Mesendoderm (in vitro differentiated cells): ENCODE data around the gene BRI3BP.

Experiments used
- DNase-seq: peaks from one replicate; pipeline ENCODE4 v3.0.0; 2013
- H2AK5ac ChIP-seq: 2 replicates; pipeline ENCODE4 v1.6.1; 2013; ENCODE audit warnings: low read length, inconsistent platforms
- H2BK120ac ChIP-seq: 2 replicates; pipeline ENCODE4 v1.6.1; 2013; ENCODE audit warnings: low read depth, mild to moderate bottlenecking, low read length, moderate library complexity, mixed read lengths
- H2BK15ac ChIP-seq: replicated peaks from 2 replicates; pipeline ENCODE4 v1.6.1; 2013; ENCODE audit warnings: low read depth, mild to moderate bottlenecking, moderate library complexity
- H2BK5ac ChIP-seq: 2 replicates; pipeline ENCODE4 v1.6.1; 2013; ENCODE audit warnings: low read length, inconsistent platforms
- H3K18ac ChIP-seq: 2 replicates; pipeline ENCODE4 v1.6.1; 2013; ENCODE audit warnings: mild to moderate bottlenecking, low read length, mixed read lengths
- H3K23ac ChIP-seq: one replicate; pipeline ENCODE4 v1.6.1; 2013; ENCODE audit warnings: low read length
- H3K27ac ChIP-seq: 2 replicates; pipeline ENCODE4 v1.5.1; 2013; ENCODE audit warnings: low read depth, mild to moderate bottlenecking, inconsistent platforms, low read length, moderate library complexity
- H3K27me3 ChIP-seq: 2 replicates; pipeline ENCODE4 v1.6.1; 2013; ENCODE audit warnings: low read length, control low read depth, mild to moderate bottlenecking, inconsistent platforms; ENCODE audit not compliant: insufficient read depth, poor library complexity
- H3K36me3 ChIP-seq: 2 replicates; pipeline ENCODE4 v1.6.1; 2013; ENCODE audit warnings: low read length, inconsistent platforms; ENCODE audit not compliant: control insufficient read depth, insufficient read depth
- H3K4ac ChIP-seq: one replicate; pipeline ENCODE4 v1.6.1; 2013; ENCODE audit warnings: low read depth, mild to moderate bottlenecking, low read length, moderate library complexity
- H3K4me1 ChIP-seq: 2 replicates; pipeline ENCODE4 v1.6.1; 2013; ENCODE audit warnings: low read depth, low read length, inconsistent platforms; ENCODE audit not compliant: control insufficient read depth
- H3K4me2 ChIP-seq: 2 replicates; pipeline ENCODE4 v1.6.1; 2013; ENCODE audit warnings: low read length
- H3K4me3 ChIP-seq: 2 replicates; pipeline ENCODE4 v1.5.1; 2013; ENCODE audit warnings: mild to moderate bottlenecking, low read length
- H3K56ac ChIP-seq: one replicate; pipeline ENCODE4 v1.6.1; 2013; ENCODE audit warnings: low read length
- H3K79me1 ChIP-seq: 2 replicates; pipeline ENCODE4 v1.6.1; 2013; ENCODE audit warnings: low read length, inconsistent platforms
- H3K79me2 ChIP-seq: 2 replicates; pipeline ENCODE4 v1.6.1; 2013; ENCODE audit warnings: mild to moderate bottlenecking, low read length; ENCODE audit not compliant: control insufficient read depth, insufficient read depth
- H3K9ac ChIP-seq: 2 replicates; pipeline ENCODE4 v1.6.1; 2013; ENCODE audit warnings: low read length, inconsistent platforms
- H4K5ac ChIP-seq: one replicate; pipeline ENCODE4 v1.6.1; 2013; ENCODE audit warnings: low read length
- H4K8ac ChIP-seq: one replicate; pipeline ENCODE4 v1.6.1; 2013; ENCODE audit warnings: low read depth, mild to moderate bottlenecking, control low read depth, low read length, moderate library complexity
- WGBS: extraction: QIAGEN DNeasy Blood & Tissue Kit; methylation state at CpG from one replicate; pipeline ENCODE4 v1.1.7; 2013; ENCODE audit warnings: low lambda C conversion rate, missing lambda C conversion rate; ENCODE audit not compliant: insufficient coverage; ENCODE audit errors: extremely low coverage; 5-methylcytosine and 5-hydroxymethylcytosine counted together

BRI3BP gene

GRCh38 chr12:124968656-124969055 lies 24.8 kb upstream of the BRI3BP start:
- Histone ChIP-seq H2BK15ac (no peak overlapping the region), H3K36me3 (peaks cover 11% of the 10 kb centered on the region), H3K4me2 (no peak overlapping the region), H3K23ac (no peak overlapping the region), H3K4me3 (no peak overlapping the region), H3K4ac (no peak overlapping the region), H3K9ac (no peak overlapping the region), H3K27ac (no peak overlapping the region), H3K4me1 (no peaks in the 10 kb centered on the region), H4K8ac (no peak overlapping the region), H3K27me3 (no peaks in the 10 kb centered on the region), H2AK5ac (no peak overlapping the region), H3K79me2 (no peaks in the 10 kb centered on the region), H3K56ac (no peak overlapping the region), H3K79me1 (no peaks in the 10 kb centered on the region), H4K5ac (no peak overlapping the region), H2BK120ac (no peak overlapping the region), H3K18ac (no peak overlapping the region), H2BK5ac (no peak overlapping the region)
- no CpG with 5 or more reads among the region's 17 CpGs for WGBS
- DNase-seq: no peak

GRCh38 chr12:124970647-124971402 lies 22.6 kb upstream of the BRI3BP start:
- no peak overlapping the region for H3K56ac ChIP-seq
- no peaks in the 10 kb centered on the region for H3K27me3 ChIP-seq
- no peak overlapping the region for H3K23ac ChIP-seq
- no peak overlapping the region for H4K5ac ChIP-seq
- H3K9ac ChIP-seq: no peak overlapping the region
- H3K4me3 ChIP-seq: no peak overlapping the region
- no peak overlapping the region for H3K4me2 ChIP-seq
- no peak overlapping the region for H2AK5ac ChIP-seq
- no peak overlapping the region for H3K27ac ChIP-seq
- H2BK5ac ChIP-seq: no peak overlapping the region
- H3K79me1 ChIP-seq: no peaks in the 10 kb centered on the region
- H2BK120ac ChIP-seq: no peak overlapping the region
- H4K8ac ChIP-seq: no peak overlapping the region
- no peak for DNase-seq
- no CpG with 5 or more reads among the region's 25 CpGs for WGBS
- H3K36me3 ChIP-seq: peaks cover 13% of the 10 kb centered on the region
- no peaks in the 10 kb centered on the region for H3K4me1 ChIP-seq
- no peak overlapping the region for H2BK15ac ChIP-seq
- no peak overlapping the region for H3K4ac ChIP-seq
- H3K79me2 ChIP-seq: no peaks in the 10 kb centered on the region
- no peak overlapping the region for H3K18ac ChIP-seq

- no peak overlapping the region for H3K56ac ChIP-seq
- no CpG with 5 or more reads among the region's 12 CpGs for WGBS
- no peaks in the 10 kb centered on the region for H3K79me1 ChIP-seq
These were observed 21.8 kb upstream of the BRI3BP start for GRCh38 chr12:124971603-124972002.

GRCh38 chr12:124972211-124972610 lies 21.2 kb upstream of the BRI3BP start:
- Histone ChIP-seq H3K56ac (no peak overlapping the region), H4K8ac (no peak overlapping the region), H3K9ac (no peak overlapping the region), H3K4ac (no peak overlapping the region), H4K5ac (no peak overlapping the region), H3K18ac (no peak overlapping the region), H3K4me2 (no peak overlapping the region), H3K23ac (no peak overlapping the region), H3K4me3 (no peak overlapping the region), H3K27me3 (no peaks in the 10 kb centered on the region), H3K79me2 (no peaks in the 10 kb centered on the region), H2BK120ac (no peak overlapping the region), H3K36me3 (peaks cover 14% of the 10 kb centered on the region), H3K79me1 (no peaks in the 10 kb centered on the region), H3K4me1 (no peaks in the 10 kb centered on the region), H3K27ac (no peak overlapping the region), H2BK15ac (no peak overlapping the region), H2AK5ac (no peak overlapping the region), H2BK5ac (no peak overlapping the region)
- no CpG with 5 or more reads among the region's 10 CpGs for WGBS
- DNase-seq: no peak

More at GRCh38 chr12:124971603-124972002, 21.8 kb upstream of the BRI3BP start:
- Histone ChIP-seq H3K18ac (no peak overlapping the region), H3K79me2 (no peaks in the 10 kb centered on the region), H3K23ac (no peak overlapping the region), H3K4me1 (no peaks in the 10 kb centered on the region), H4K5ac (no peak overlapping the region), H3K36me3 (peaks cover 14% of the 10 kb centered on the region), H2BK5ac (no peak overlapping the region), H3K4ac (no peak overlapping the region), H3K27me3 (no peaks in the 10 kb centered on the region), H3K4me2 (no peak overlapping the region), H4K8ac (no peak overlapping the region), H3K27ac (no peak overlapping the region), H3K4me3 (no peak overlapping the region), H2BK120ac (no peak overlapping the region), H3K9ac (no peak overlapping the region), H2BK15ac (no peak overlapping the region), H2AK5ac (no peak overlapping the region)
- DNase-seq: no peak

- no peak for DNase-seq
- H3K27me3 ChIP-seq: no peaks in the 10 kb centered on the region
- no peak overlapping the region for H4K8ac ChIP-seq
- WGBS: no CpG with 5 or more reads among the region's 15 CpGs
- no peak overlapping the region for H3K4ac ChIP-seq
- no peak overlapping the region for H2BK5ac ChIP-seq
- no peak overlapping the region for H4K5ac ChIP-seq
- H3K56ac ChIP-seq: no peak overlapping the region
- H3K4me3 ChIP-seq: no peak overlapping the region
- peaks cover 1% of the 10 kb centered on the region for H3K79me1 ChIP-seq
- H2AK5ac ChIP-seq: no peak overlapping the region
- no peaks in the 10 kb centered on the region for H3K4me1 ChIP-seq
- H2BK120ac ChIP-seq: no peak overlapping the region
- no peak overlapping the region for H3K9ac ChIP-seq
- H3K4me2 ChIP-seq: no peak overlapping the region
- no peak overlapping the region for H2BK15ac ChIP-seq
- no peaks in the 10 kb centered on the region for H3K79me2 ChIP-seq
- peaks cover 23% of the 10 kb centered on the region for H3K36me3 ChIP-seq
- no peak overlapping the region for H3K18ac ChIP-seq
- no peak overlapping the region for H3K23ac ChIP-seq
- H3K27ac ChIP-seq: no peak overlapping the region
These were observed 18.2 kb upstream of the BRI3BP start for GRCh38 chr12:124975276-124975675.

- no peak for DNase-seq
- Histone ChIP-seq H2AK5ac (no peak overlapping the region), H3K56ac (no peak overlapping the region), H4K8ac (no peak overlapping the region), H2BK15ac (no peak overlapping the region), H3K23ac (no peak overlapping the region), H3K4ac (no peak overlapping the region), H2BK5ac (no peak overlapping the region), H3K18ac (no peak overlapping the region), H3K4me2 (no peak overlapping the region), H3K79me1 (peaks cover 1% of the 10 kb centered on the region), H3K36me3 (peaks cover 23% of the 10 kb centered on the region), H4K5ac (no peak overlapping the region), H3K4me1 (no peaks in the 10 kb centered on the region), H2BK120ac (no peak overlapping the region), H3K4me3 (no peak overlapping the region), H3K27ac (no peak overlapping the region), H3K79me2 (no peaks in the 10 kb centered on the region), H3K9ac (no peak overlapping the region), H3K27me3 (no peaks in the 10 kb centered on the region)
- WGBS: no CpG with 5 or more reads among the region's 10 CpGs
These were observed 16.4 kb upstream of the BRI3BP start for GRCh38 chr12:124976999-124977398.
